HepG2 (cell line): Measurements from ENCODE around the gene SLC26A9. TPM values are rescaled to one million over a fixed set of nuclear protein-coding genes. Genes with fewer than 3 reads are reported as not detected.

Source experiments
- ATAC-seq: fragments of 200-7000 bp; cut with Tn5 transposase; 3 replicates; pipeline ENCODE4 v1.9.1; 2020; ENCODE audit warnings: mild to moderate bottlenecking, moderate library complexity
- BruUV-seq: library from RNA; stranded (reverse); fragments of 400-500 nt; replicated peaks from 2 replicates; lab custom pipeline; 2021; lab: Mats Ljungman, UMichigan
- CTCF ChIA-PET: fragments of 300-600 bp; formaldehyde crosslinking; extraction: SDS; loops from one replicate; lab custom pipeline; 2021; ENCODE audit warnings: low total read pairs, inconsistent platforms, low intra/inter-chr PET ratio; lab: Yijun Ruan, JAX
- POLR2A ChIA-PET: fragments of 350-600 bp; sonication (Branson Sonifier 250); formaldehyde crosslinking; loops from one replicate; lab custom pipeline; 2020; ENCODE audit warnings: antibody characterized with exemption, inconsistent platforms; lab: Yijun Ruan, JAX
- DNase-seq: peaks from one replicate; pipeline ENCODE4 v3.0.0-alpha.2; 2015; ENCODE audit warnings: low spot score
- FAIRE-seq: peaks from 3 replicates; lab custom pipeline; 2011; peaks lifted over from hg19 to GRCh38; lab: Jason Lieb, UNC
- H2AFZ ChIP-seq: one replicate; pipeline ENCODE4 v1.6.1; 2011; ENCODE audit warnings: low read length, inconsistent platforms
- H3K27ac ChIP-seq: fragments of 300-600 bp; 3 replicates; pipeline ENCODE4 v1.8.0; 2011; ENCODE audit warnings: mixed run types, mild to moderate bottlenecking, mixed read lengths, low read length, inconsistent platforms; ENCODE audit not compliant: insufficient read depth; ENCODE audit errors: extremely low read length
- H3K27me3 ChIP-seq, 2 experiments: fragments of 200-600 bp in 1 of 2; 2 replicates in 1 of 2; 3 replicates in 1 of 2; pipeline versions ENCODE4 v1.6.0 to v1.8.0; 2011; ENCODE audit warnings: low read length in 2 of 2, mild to moderate bottlenecking in 2 of 2, moderate library complexity in 2 of 2, inconsistent platforms in 1 of 2; ENCODE audit not compliant: insufficient read depth in 2 of 2, control insufficient read depth in 1 of 2
- H3K36me3 ChIP-seq, 2 experiments: fragments of 200-600 bp in 1 of 2; replicated peaks in 1 of 2; 2 replicates in 1 of 2; 3 replicates in 1 of 2; pipeline versions ENCODE4 v1.5.1 to v1.8.0; 2011; ENCODE audit warnings: low read length in 2 of 2, inconsistent platforms in 1 of 2; ENCODE audit not compliant: insufficient read depth in 2 of 2, control insufficient read depth in 1 of 2
- H3K4me1 ChIP-seq: 2 replicates; pipeline ENCODE4 v1.5.1; 2012; ENCODE audit warnings: low read length, inconsistent platforms; ENCODE audit not compliant: insufficient read depth
- H3K4me2 ChIP-seq: 2 replicates; pipeline ENCODE4 v1.6.0; 2011; ENCODE audit warnings: low read depth, low read length, inconsistent platforms
- H3K4me3 ChIP-seq, 3 experiments: fragments of 200-600 bp in 1 of 3; sonication (generic), shearing (Covaris generic) in 1 of 3; replicated peaks in 1 of 3; 2 replicates each; pipeline ENCODE4 v1.5.1; 2011 to 2016; ENCODE audit warnings: low read length in 3 of 3, inconsistent platforms in 2 of 3, low read depth in 2 of 3, mild to moderate bottlenecking in 2 of 3, control low read depth in 1 of 3, mixed read lengths in 1 of 3; ENCODE audit not compliant: insufficient read depth in 1 of 3
- H3K79me2 ChIP-seq: one replicate; pipeline ENCODE4 v1.6.1; 2011; ENCODE audit warnings: low read length, inconsistent platforms; ENCODE audit not compliant: insufficient read depth
- H3K9ac ChIP-seq: 2 replicates; pipeline ENCODE4 v1.6.0; 2011; ENCODE audit warnings: mild to moderate bottlenecking, low read depth, low read length, inconsistent platforms; ENCODE audit not compliant: insufficient read depth
- H3K9me3 ChIP-seq: 2 replicates; pipeline ENCODE4 v1.5.1; 2012; ENCODE audit warnings: mild to moderate bottlenecking, low read length
- H4K20me1 ChIP-seq: 2 replicates; pipeline ENCODE4 v1.6.0; 2011; ENCODE audit warnings: inconsistent platforms, mild to moderate bottlenecking, low read length, moderate library complexity; ENCODE audit not compliant: insufficient read depth
- CEBPZ ChIP-seq: IDR thresholded peaks from 2 replicates; pipeline ENCODE4 v1.6.1; 2012; ENCODE audit warnings: low read length, improper control_type of control experiment
- CERS6 ChIP-seq: sonication (generic); formaldehyde crosslinking; IDR thresholded peaks from 2 replicates; pipeline ENCODE4 v1.5.0; 2020; ENCODE audit warnings: missing genetic modification reagents
- JDP2 ChIP-seq: sonication (generic); formaldehyde crosslinking; IDR thresholded peaks from 2 replicates; pipeline ENCODE4 v1.8.1; 2022; ENCODE audit warnings: missing genetic modification reagents, borderline replicate concordance
- MAFG ChIP-seq: sonication (generic); formaldehyde crosslinking; IDR thresholded peaks from 2 replicates; pipeline ENCODE4 v1.5.1; 2020; ENCODE audit warnings: mild to moderate bottlenecking, missing genetic modification reagents
- MXI1 ChIP-seq: IDR thresholded peaks from 3 replicates; pipeline ENCODE4 v1.6.1; 2012; ENCODE audit warnings: low read depth, low read length, inconsistent platforms, borderline replicate concordance
- POLR2A ChIP-seq, 2 experiments: IDR thresholded peaks; 2 replicates each; pipeline ENCODE4 v1.6.1; 2011; ENCODE audit warnings: low read depth in 2 of 2, low read length in 2 of 2, mild to moderate bottlenecking in 1 of 2, moderate library complexity in 1 of 2; ENCODE audit not compliant: insufficient read depth in 1 of 2
- RELA ChIP-seq: sonication (generic); formaldehyde crosslinking; IDR thresholded peaks from 2 replicates; pipeline ENCODE4 v1.4.0; 2020; ENCODE audit warnings: missing genetic modification reagents
- ZFP36L2 ChIP-seq: sonication (generic); formaldehyde crosslinking; IDR thresholded peaks from 2 replicates; pipeline ENCODE4 v1.4.0; 2020; ENCODE audit warnings: missing genetic modification reagents
- ZNF17 ChIP-seq: sonication (generic); formaldehyde crosslinking; IDR thresholded peaks from 2 replicates; pipeline ENCODE4 v1.5.0; 2020; ENCODE audit warnings: mild to moderate bottlenecking, missing genetic modification reagents
- ZNF337 ChIP-seq: sonication (generic); formaldehyde crosslinking; IDR thresholded peaks from 2 replicates; pipeline ENCODE4 v1.5.1; 2020; ENCODE audit warnings: missing genetic modification reagents, low read depth, mild to moderate bottlenecking, borderline replicate concordance
- ZNF430 ChIP-seq: sonication (generic); formaldehyde crosslinking; IDR thresholded peaks from 2 replicates; pipeline ENCODE4 v1.9.0; 2021; ENCODE audit warnings: mild to moderate bottlenecking, missing genetic modification reagents
- ZNF547 ChIP-seq: sonication (generic); formaldehyde crosslinking; IDR thresholded peaks from 2 replicates; pipeline ENCODE4 v1.5.1; 2020; ENCODE audit warnings: mild to moderate bottlenecking, missing genetic modification reagents
- ZNF660 ChIP-seq: sonication (generic); formaldehyde crosslinking; IDR thresholded peaks from 2 replicates; pipeline ENCODE4 v1.5.1; 2020; ENCODE audit warnings: mild to moderate bottlenecking, low read depth, missing genetic modification reagents, borderline replicate concordance
- ZNF761 ChIP-seq: sonication (generic); formaldehyde crosslinking; conservative IDR thresholded peaks from 2 replicates; pipeline ENCODE4 v1.4.0; 2020; ENCODE audit warnings: mild to moderate bottlenecking, missing genetic modification reagents
- WGBS: methylation state at CpG from one replicate; pipeline ENCODE4 v1.1.6; 2017; ENCODE audit warnings: low lambda C conversion rate; 5-methylcytosine and 5-hydroxymethylcytosine counted together
- in situ Hi-C: cut with HindIII; loops from 2 replicates; pipeline ENCODE4 v1.10.0; 2017; ENCODE audit warnings: low pct_unique_long_range_greater_than_20kb; ENCODE audit not compliant: extremely low pct_ligation_motif_present
- intact Hi-C: fragments of 100-400 bp; cut with micrococcal nuclease; formaldehyde crosslinking; loops from one replicate; pipeline ENCODE4 v1.10.0; 2022; ENCODE audit not compliant: unreplicated experiment
- polyA plus RNA-seq, 8 experiments: library from polyadenylated mRNA; depleted of rRNA in 3 of 8; stranded (reverse) in 7 of 8; unstranded in 1 of 8; fragments of >200 nt; fragmentation: Illumina TruSeq in 4 of 8; extraction: Trizol in 4 of 8; gene quantifications; 2 replicates each; pipeline versions ENCODE4 v1.2.1 to v1.2.3, GENCODE V29; 2011 to 2016; ENCODE audit warnings: low read depth in 4 of 8, missing spikeins in 1 of 8, mixed read lengths in 1 of 8; ENCODE audit not compliant: insufficient read depth in 1 of 8
- total RNA-seq, 5 experiments: library from RNA; depleted of rRNA; stranded (reverse); fragments of >200 nt; fragmentation: Illumina TruSeq; extraction: Trizol; gene quantifications; 2 replicates each; pipeline ENCODE4 v1.2.3, GENCODE V29; 2016; ENCODE audit warnings: low read depth in 1 of 5

The SLC26A9 gene
- total and polyA plus RNA-seq, 2 of the 13 experiments (the other 11 are each of a cell fraction or from before 2014, with no cell fraction given) = 0.11 to 0.15 TPM

- no peak overlapping the region for H3K4me2 ChIP-seq
- peaks cover 10% of the 10 kb centered on the region for H3K4me1 ChIP-seq
- peaks cover 5 to 41% of the 10 kb centered on the region in 2 experiments; a peak in 3 of 5 replicates for H3K27me3 ChIP-seq
- POLR2A ChIA-PET = no interaction called here
- 36% methylated on average over 5 of the region's 5 CpGs for WGBS
- no peak for FAIRE-seq
- CTCF ChIA-PET = no interaction called here
- no peaks in the 10 kb centered on the region for H3K79me2 ChIP-seq
- no TSS peak for BruUV-seq
- in situ Hi-C loops (loop anchor here (5.0 kb wide), 1 partner anchor 39 kb away; no protein-coding TSS in a partner anchor), intact Hi-C loops (no loop called here)
- no peak overlapping the region for H3K9ac ChIP-seq
- no peak overlapping the region for H3K27ac ChIP-seq
- H3K4me3 ChIP-seq = no peak overlapping the region
- no peaks in the 10 kb centered on the region for H3K9me3 ChIP-seq
- H3K36me3 ChIP-seq = no peaks in the 10 kb centered on the region
- TF ChIP-seq ZNF337 (CRISPR knock-in tag) (no peak), JDP2 (CRISPR knock-in tag) (no peak), ZNF660 (CRISPR knock-in tag) (no peak), ZNF17 (no peak), ZFP36L2 (CRISPR knock-in tag) (no peak), ZNF430 (CRISPR knock-in tag) (no peak), MXI1 (no peak), MAFG (CRISPR knock-in tag) (no peak), CERS6 (CRISPR knock-in tag) (no peak), CEBPZ (no peak), POLR2A (IDR thresholded peaks at IDR 0.05; ENCODE audit: insufficient read depth in 1 of 2, low read depth in 2 of 2, low read length in 2 of 2) (no peak), ZNF761 (no peak), ZNF547 (CRISPR knock-in tag) (no peak), RELA (CRISPR knock-in tag) (no peak)
- TF ChIP-seq, all 625 proteins: peak for 0
- H4K20me1 ChIP-seq = no peaks in the 10 kb centered on the region
- DNase-seq (no peak), ATAC-seq (no peak)
- H2AFZ ChIP-seq = no peak overlapping the region
Measured at GRCh38 chr1:205928317-205928716, 14.9 kb downstream of the SLC26A9 start.
